Measurements from ENCODE around the gene COPG2.

DNA sequence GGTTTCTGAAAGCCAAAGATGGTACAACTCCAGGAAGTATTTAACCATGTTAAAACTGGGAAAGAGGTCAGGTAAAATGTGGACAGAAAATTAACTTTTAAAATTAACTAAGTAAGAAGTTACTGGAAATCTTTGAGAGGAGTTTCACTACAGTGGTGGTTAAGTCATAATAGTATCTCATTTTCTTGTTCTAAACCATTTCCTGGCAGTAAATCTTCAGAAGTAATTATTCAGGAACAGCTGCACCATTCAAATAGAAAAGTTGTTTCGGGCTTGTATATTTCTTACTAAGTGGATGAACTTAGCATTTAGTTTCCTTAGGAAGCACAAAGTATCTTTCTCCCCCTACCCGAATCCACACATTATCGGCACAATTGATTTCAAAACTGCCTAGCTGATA lies 27.1 kb downstream of the COPG2 start:
- TF ChIP-seq CTCF (IDR thresholded peaks at IDR 0.05) (no peak), RCOR1 (IDR thresholded peaks at IDR 0.05; ENCODE audit: low read length) (no peak), POLR2AphosphoS5 (IDR thresholded peaks at IDR 0.05; ENCODE audit: low read depth, low read length) (no peak), MEF2A (IDR thresholded peaks at IDR 0.05; ENCODE audit: borderline replicate concordance, low read depth) (no peak), MXI1 (IDR thresholded peaks at IDR 0.05; ENCODE audit: low read depth, low read length) (no peak)
- TF ChIP-seq, protein P1, sequence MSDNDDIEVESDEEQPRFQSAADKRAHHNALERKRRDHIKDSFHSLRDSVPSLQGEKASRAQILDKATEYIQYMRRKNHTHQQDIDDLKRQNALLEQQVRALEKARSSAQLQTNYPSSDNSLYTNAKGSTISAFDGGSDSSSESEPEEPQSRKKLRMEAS (IDR thresholded peaks at IDR 0.05; ENCODE audit: low read depth) = no peak

Data from SK-N-SH (cell line).